Measurements from ENCODE around the gene GGT5.

- TF ChIP-seq CTCF (IDR thresholded peaks at IDR 0.05) (no peak), ZFX (IDR thresholded peaks at IDR 0.05; ENCODE audit: borderline replicate concordance) (no peak)
Measured at GRCh38 chr22:24176040-24176439, 68.8 kb downstream of the GGT5 start.

Measured in 22Rv1 (cell line).